HepG2 (cell line): Measurements from ENCODE around the gene PCIF1. TPM values are rescaled to one million over a fixed set of nuclear protein-coding genes. Genes with fewer than 3 reads are reported as not detected.

Experiments used
- GABPA ChIP-seq, 2 experiments: IDR thresholded peaks; 2 replicates each; pipeline ENCODE4 v1.6.1; 2011 to 2016; ENCODE audit warnings: low read depth in 2 of 2, low read length in 1 of 2, missing biosample characterization in 1 of 2, missing genetic modification characterization in 1 of 2
- GFI1 ChIP-seq: sonication (generic); formaldehyde crosslinking; IDR thresholded peaks from 2 replicates; pipeline ENCODE4 v1.5.0; 2020; ENCODE audit warnings: missing genetic modification reagents, mild to moderate bottlenecking, borderline replicate concordance
- HDAC6 ChIP-seq: fragments of 200-600 bp; sonication (generic); IDR thresholded peaks from 2 replicates; pipeline ENCODE4 v1.7.0; 2017; ENCODE audit warnings: mild to moderate bottlenecking, antibody characterized with exemption, low read length, low read depth
- KIAA2018 ChIP-seq: sonication (generic); formaldehyde crosslinking; IDR thresholded peaks from 2 replicates; pipeline ENCODE4 v1.5.0; 2020; ENCODE audit warnings: mild to moderate bottlenecking, missing genetic modification reagents, borderline replicate concordance
- MAF1 ChIP-seq: sonication (generic); formaldehyde crosslinking; IDR thresholded peaks from 2 replicates; pipeline ENCODE4 v1.5.0; 2020; ENCODE audit warnings: missing genetic modification reagents, borderline replicate concordance
- MTF2 ChIP-seq: sonication (generic); formaldehyde crosslinking; IDR thresholded peaks from 2 replicates; pipeline ENCODE4 v1.5.0; 2020; ENCODE audit warnings: missing genetic modification reagents, borderline replicate concordance
- PRPF4 ChIP-seq: fragments of 200-400 bp; formaldehyde crosslinking; IDR thresholded peaks from 2 replicates; pipeline ENCODE4 v1.6.1; 2016; ENCODE audit warnings: low read length, low read depth; ENCODE audit not compliant: poor library complexity, severe bottlenecking
- SP140L ChIP-seq: sonication (generic); formaldehyde crosslinking; IDR thresholded peaks from 2 replicates; pipeline ENCODE4 v1.4.0; 2020; ENCODE audit warnings: missing genetic modification reagents, borderline replicate concordance
- TBP ChIP-seq: sonication (generic); formaldehyde crosslinking; IDR thresholded peaks from 2 replicates; pipeline ENCODE4 v1.5.0; 2020; ENCODE audit warnings: missing genetic modification reagents
- TSC22D2 ChIP-seq: sonication (generic); formaldehyde crosslinking; IDR thresholded peaks from 2 replicates; pipeline ENCODE4 v1.5.1; 2020; ENCODE audit warnings: missing genetic modification reagents, mild to moderate bottlenecking, borderline replicate concordance
- U2AF1 ChIP-seq: fragments of 200-400 bp; formaldehyde crosslinking; optimal IDR thresholded peaks from 2 replicates; pipeline ENCODE3; 2017; ENCODE audit warnings: mild to moderate bottlenecking, low read depth, low read length
- polyA plus RNA-seq, 8 experiments: library from polyadenylated mRNA; depleted of rRNA in 3 of 8; stranded (reverse) in 7 of 8; unstranded in 1 of 8; fragments of >200 nt; fragmentation: Illumina TruSeq in 4 of 8; extraction: Trizol in 4 of 8; gene quantifications; 2 replicates each; pipeline versions ENCODE4 v1.2.1 to v1.2.3, GENCODE V29; 2011 to 2016; ENCODE audit warnings: low read depth in 4 of 8, missing spikeins in 1 of 8, mixed read lengths in 1 of 8; ENCODE audit not compliant: insufficient read depth in 1 of 8
- total RNA-seq, 5 experiments: library from RNA; depleted of rRNA; stranded (reverse); fragments of >200 nt; fragmentation: Illumina TruSeq; extraction: Trizol; gene quantifications; 2 replicates each; pipeline ENCODE4 v1.2.3, GENCODE V29; 2016; ENCODE audit warnings: low read depth in 1 of 5
- TF ChIP-seq, protein P1 (sequence below): sonication (generic); formaldehyde crosslinking; IDR thresholded peaks from 2 replicates; pipeline ENCODE4 v1.9.0; 2021; ENCODE audit warnings: missing genetic modification reagents, mild to moderate bottlenecking, borderline replicate concordance
- TF ChIP-seq, protein P2 (sequence below): IDR thresholded peaks from 2 replicates; pipeline ENCODE4 v1.6.1; 2018; ENCODE audit warnings: missing genetic modification reagents
- TF ChIP-seq, protein P3 (sequence below): sonication (generic); formaldehyde crosslinking; IDR thresholded peaks from 2 replicates; pipeline ENCODE4 v1.8.0; 2022; ENCODE audit warnings: missing genetic modification reagents, mild to moderate bottlenecking, borderline replicate concordance

The PCIF1 gene
- total and polyA plus RNA-seq, 2 of the 13 experiments (the other 11 are each of a cell fraction or from before 2014, with no cell fraction given) = 20.9 to 24.4 TPM

GRCh38 chr20:45969712-45970634 is 35.5 kb downstream of the PCIF1 start (continued):
- TF ChIP-seq KIAA2018 (CRISPR knock-in tag) (no peak), HDAC6 (no peak), GFI1 (no peak), MTF2 (CRISPR knock-in tag) (no peak), PRPF4 (no peak), TSC22D2 (no peak), TBP (CRISPR knock-in tag) (no peak), U2AF1 (no peak), MAF1 (CRISPR knock-in tag) (no peak), GABPA (IDR thresholded peaks at IDR 0.05; ENCODE audit: low read depth, low read length) (no peak), GABPA (CRISPR knock-in tag; IDR thresholded peaks at IDR 0.05; ENCODE audit: low read depth) (no peak), SP140L (no peak)
- TF ChIP-seq, protein P1, sequence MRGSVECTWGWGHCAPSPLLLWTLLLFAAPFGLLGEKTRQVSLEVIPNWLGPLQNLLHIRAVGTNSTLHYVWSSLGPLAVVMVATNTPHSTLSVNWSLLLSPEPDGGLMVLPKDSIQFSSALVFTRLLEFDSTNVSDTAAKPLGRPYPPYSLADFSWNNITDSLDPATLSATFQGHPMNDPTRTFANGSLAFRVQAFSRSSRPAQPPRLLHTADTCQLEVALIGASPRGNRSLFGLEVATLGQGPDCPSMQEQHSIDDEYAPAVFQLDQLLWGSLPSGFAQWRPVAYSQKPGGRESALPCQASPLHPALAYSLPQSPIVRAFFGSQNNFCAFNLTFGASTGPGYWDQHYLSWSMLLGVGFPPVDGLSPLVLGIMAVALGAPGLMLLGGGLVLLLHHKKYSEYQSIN = no peak
- TF ChIP-seq, protein P2, sequence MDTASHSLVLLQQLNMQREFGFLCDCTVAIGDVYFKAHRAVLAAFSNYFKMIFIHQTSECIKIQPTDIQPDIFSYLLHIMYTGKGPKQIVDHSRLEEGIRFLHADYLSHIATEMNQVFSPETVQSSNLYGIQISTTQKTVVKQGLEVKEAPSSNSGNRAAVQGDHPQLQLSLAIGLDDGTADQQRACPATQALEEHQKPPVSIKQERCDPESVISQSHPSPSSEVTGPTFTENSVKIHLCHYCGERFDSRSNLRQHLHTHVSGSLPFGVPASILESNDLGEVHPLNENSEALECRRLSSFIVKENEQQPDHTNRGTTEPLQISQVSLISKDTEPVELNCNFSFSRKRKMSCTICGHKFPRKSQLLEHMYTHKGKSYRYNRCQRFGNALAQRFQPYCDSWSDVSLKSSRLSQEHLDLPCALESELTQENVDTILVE (CRISPR knock-in tag) = no peak
- TF ChIP-seq, protein P3, sequence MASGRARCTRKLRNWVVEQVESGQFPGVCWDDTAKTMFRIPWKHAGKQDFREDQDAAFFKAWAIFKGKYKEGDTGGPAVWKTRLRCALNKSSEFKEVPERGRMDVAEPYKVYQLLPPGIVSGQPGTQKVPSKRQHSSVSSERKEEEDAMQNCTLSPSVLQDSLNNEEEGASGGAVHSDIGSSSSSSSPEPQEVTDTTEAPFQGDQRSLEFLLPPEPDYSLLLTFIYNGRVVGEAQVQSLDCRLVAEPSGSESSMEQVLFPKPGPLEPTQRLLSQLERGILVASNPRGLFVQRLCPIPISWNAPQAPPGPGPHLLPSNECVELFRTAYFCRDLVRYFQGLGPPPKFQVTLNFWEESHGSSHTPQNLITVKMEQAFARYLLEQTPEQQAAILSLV (CRISPR knock-in tag) = 0 out of 2 replicates have a peak, but pooled peaks have one; percentile 31
